ENCODE measurements around the gene ATE1.
"Not testable (repeated sequence)": the region's sequence is repeated elsewhere in the genome, so short reads cannot be mapped to it uniquely, and the experiment has no call there.

The ATE1 gene

DNA sequence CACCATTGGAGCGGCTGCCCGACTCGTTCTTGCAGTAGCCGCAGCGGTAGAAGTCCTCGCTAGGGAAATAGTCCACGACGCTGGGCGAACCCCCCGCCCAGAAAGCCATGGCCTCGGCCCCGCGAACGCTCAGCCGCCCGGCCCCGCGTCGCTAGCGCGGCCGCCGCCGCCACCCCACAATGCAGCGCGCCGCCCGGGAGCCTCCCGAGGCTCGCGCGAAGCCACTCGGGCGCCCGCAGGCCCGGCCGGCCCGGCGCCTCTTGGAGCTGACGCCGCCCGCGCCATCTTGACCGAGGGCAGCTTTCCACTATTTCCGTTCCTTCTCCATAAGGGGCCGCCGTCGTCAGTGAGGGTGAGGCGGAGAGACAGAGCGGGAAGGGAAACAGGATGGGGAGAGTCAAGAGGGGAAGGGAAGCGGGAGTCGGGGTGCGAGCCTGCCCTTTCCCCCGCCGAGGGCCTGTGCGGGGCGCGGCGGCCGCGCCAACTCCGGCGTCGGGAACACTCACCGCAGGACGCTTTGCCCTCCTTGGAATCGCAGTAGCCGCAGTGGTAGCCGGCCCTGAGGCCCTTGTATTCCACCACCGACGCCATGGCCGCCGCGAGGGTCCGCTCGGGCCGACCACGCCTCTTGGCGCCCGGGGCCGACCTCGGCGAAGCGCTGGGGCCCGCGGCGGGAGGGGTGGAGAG lies at the start of gene ATE1:
TSS of gene ATE1 (minus strand) at position 191 of the 687 bp plus-strand sequence. CDS start at position 109, 82 bp downstream.
- DNase-seq (ENCODE audit: low read depth) = peak; percentile 65

DNA sequence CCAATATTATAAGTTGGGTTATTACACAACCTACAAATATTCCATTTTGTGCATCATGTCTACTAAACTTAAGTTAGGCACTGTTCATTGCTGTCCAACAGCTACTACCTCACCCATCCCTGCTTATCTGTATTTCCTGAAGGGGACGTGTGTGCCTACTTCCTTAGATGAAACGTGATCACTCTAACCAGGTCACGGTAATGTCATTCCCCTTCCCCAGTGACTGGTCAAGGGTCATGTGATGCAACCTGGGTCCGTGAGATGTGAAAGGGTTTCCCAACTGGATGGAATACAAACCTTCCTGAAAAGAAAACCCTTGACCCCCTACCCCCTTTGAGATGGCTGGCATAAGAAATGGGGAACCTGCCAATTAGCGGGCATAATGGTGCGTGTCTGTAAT lies 48.8 kb upstream of the ATE1 start:
- DNase-seq (ENCODE audit: low read depth) = no peak

DNA sequence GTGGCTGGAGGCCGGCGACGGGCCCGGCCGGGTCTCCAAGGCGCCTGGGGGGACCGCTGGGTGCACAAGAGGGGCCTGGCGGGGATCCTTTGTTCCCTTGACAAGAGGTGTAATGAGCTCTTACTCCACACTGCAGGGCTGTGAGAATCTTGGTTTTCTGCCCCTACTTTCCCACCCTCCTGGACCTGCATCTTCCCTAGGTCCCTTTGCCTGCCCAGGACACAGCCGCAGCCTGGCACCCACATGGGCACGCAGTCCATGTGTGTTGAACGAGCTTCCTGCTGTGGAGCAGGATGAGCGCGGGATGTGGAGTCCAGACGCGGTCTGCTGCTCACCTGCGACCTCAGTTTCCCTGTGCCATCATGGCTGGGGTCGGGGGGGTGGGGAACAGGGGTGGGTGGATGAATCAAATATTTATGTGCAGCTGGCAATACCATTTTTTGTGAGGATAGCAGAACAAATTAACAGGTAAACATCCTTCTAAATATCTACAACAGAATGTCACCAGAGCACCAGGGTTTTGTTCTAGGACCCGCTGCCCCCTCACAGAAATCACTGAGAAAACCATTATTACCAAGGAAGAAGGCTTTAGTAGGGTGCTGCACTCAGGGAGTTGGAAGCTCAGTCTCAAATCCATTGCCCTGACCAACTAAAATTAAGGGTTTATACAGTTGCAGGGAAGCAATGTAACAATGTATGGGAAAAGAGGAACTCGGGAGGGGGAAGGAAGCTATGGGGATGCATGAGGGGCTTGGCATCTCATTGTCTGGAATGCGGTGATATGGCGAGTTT lies 47.7 kb upstream of the ATE1 start:
- no peak for DNase-seq (ENCODE audit: low read depth)

DNA sequence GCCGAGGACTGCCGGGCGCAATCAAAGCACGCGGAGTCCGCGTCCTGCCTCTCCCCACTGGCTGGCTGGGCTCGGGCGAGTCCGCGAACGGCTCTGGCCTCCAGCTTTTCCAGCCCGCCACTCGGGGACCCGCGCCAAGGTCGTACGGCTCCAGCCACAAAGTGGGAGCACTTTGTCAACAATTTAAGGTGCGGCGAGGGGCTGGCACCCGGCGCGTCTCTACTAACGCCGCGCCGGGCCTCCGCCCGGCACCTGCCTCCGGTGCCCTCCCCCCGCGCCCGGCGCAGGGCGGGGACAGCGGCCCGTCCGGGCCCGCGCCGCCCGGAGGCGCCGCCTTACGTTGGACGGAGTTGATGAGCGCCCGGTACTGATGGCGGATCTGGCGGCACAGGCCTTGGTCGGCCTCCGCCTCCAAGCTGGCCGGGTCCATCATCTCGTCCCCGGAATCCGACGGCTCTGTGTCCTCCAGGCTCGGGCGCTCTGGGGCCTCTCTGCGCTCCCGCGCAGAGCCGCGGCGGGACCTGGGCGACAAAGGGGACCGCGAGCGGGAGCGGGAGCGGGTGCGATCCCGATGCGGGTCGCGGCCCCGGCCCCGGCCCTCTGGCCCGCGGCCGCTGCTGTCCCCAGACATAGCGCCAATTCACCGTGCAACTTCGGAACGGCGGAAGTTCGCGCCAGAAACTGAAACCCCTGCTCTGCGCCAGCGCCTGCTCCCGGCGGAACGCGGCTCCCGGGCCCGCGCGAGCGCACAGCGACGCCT lies 46.9 kb upstream of the ATE1 start, which contains the start of gene NSMCE4A:
TSS of gene NSMCE4A (minus strand) at position 683 of the 760 bp plus-strand sequence. CDS start at position 631, 52 bp downstream.
- peak; percentile 27 for DNase-seq (ENCODE audit: low read depth)

- DNase-seq (ENCODE audit: low read depth) = no peak
Observed at GRCh38 chr10:121974019-121974534, 46.2 kb upstream of the ATE1 start.

GRCh38 chr10:121969086-121969485 lies 41.3 kb upstream of the ATE1 start:
- not testable (repeated sequence) for DNase-seq (ENCODE audit: low read depth)

DNA sequence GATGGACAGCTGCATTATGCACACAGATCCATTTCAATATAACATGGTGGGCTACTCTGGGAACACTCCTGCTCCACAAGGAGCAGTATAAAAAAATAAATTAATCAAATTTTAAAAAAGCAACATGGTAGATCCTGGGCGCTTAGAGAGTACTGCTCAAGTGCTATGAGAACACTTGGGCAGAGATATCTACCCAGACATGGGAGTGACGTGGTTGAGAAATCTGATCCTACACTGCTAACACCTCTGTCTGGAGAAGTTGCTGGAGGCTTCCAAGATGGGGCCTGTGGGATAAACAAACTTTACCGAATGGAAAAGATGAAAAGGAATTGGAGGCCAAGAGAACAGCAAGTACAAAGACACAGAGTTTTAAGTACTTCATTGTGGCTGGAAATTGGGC lies 38.2 kb upstream of the ATE1 start:
- DNase-seq (ENCODE audit: low read depth) = no peak

DNA sequence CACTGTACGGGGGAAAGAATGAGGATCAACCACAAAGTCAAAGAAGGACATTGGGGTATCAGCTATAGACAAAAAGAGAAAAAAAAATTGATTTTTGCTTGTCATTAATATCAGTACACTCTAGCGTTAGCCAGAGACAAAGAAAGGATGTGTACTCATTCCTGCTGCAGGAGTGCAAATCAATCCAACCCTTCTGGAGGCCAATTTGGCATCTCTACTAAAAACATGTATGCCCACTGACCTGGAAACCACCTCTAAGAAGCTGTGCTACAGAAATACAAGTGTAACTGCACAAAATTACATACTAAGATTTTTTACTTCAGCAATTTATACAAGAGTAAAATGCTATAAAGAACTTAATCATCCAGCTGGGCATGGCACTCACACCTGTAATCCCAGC lies 33.6 kb upstream of the ATE1 start:
- DNase-seq (ENCODE audit: low read depth) = no peak

- DNase-seq (ENCODE audit: low read depth) = no peak
Observed at GRCh38 chr10:121959671-121960070, 31.8 kb upstream of the ATE1 start.

DNA sequence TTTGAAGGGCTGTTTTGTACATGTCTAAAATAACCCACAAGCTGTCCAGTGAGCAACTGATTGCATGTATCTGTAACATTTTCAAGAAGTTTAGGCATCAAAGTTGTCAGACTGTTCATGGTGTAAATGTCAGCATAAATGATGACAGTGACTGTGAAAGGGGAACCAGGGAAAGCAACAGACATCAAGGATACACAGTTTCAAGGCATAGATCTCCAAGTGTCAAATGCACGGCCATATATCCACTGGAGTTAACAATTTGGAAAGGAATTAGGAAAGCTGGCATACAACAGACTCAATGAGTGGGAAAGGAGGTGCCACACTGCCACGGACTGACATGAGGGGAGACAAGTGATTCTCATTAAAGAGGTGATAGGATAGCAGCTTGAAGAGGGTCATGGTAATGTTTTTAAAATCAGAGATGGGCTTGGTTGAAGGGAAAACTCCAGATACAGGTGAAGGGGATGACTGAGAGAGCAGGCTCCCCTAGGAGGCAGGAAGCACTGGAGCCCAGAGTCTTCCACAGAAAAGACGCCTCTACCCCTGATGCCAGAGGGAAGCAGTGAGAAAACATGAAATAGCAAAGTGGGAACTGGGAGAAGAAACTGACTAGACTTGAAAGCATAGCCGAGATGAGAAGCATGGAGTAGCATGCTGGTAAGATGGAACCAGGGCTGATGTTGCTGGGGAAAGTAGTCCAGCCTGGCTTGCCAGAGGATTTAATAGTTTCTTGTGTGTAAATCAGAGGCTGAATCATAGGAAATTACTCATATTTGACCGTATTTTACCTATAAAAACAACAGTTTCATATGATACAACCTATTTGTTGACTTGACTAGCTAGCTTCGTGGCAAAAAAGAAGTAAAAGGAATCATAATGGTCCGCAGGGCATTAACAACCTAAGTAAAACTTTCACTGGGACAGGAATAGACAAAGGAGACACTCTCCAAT lies 28.6 kb upstream of the ATE1 start:
- DNase-seq (ENCODE audit: low read depth) = no peak

- DNase-seq (ENCODE audit: low read depth) = no peak
Observed at GRCh38 chr10:121952226-121952625, 24.4 kb upstream of the ATE1 start.

GRCh38 chr10:121949451-121949850 lies 21.6 kb upstream of the ATE1 start:
- DNase-seq (ENCODE audit: low read depth) = no peak

DNA sequence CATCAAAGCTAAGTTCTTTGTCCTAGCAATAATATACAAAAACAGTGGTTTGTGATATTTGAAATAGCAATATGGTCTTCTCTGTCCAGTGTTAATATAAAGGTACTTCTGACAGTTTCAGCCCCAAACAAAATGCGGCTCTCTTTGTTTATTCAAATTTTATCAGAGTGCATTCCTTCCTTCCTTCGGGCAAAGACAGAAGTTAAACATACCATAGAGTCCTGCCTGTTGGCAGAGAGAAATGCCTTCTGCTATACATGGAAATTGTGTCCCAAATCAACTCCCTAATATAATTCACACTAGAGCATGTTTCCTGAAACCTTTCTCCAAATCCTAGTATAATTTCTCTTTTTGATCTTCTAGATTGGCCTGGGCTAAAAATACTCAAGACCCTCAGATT lies 21.2 kb upstream of the ATE1 start:
- no peak for DNase-seq (ENCODE audit: low read depth)

- no peak for DNase-seq (ENCODE audit: low read depth)
Observed at GRCh38 chr10:121947343-121948330, 19.8 kb upstream of the ATE1 start.

- DNase-seq (ENCODE audit: low read depth) = no peak
Observed at GRCh38 chr10:121942749-121943416, 15.1 kb upstream of the ATE1 start.

DNA sequence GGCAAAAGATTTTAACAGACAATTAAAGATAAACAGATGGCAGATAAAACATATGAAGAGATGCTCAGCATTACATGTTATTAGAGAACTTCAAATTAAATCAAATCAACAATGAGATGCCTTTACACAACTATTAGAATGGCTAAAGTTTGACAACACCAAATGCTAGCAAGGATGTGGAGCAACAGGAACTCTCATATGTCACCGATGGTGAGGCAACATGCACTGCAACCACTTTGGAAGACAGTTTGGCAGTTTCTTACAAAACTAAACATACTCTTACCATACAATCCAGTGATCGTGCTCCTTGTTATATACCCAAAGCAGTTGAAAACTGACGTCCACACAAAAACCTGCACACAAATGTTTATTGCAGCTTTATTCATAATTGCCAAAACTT lies 13.7 kb upstream of the ATE1 start:
- no peak for DNase-seq (ENCODE audit: low read depth)

GRCh38 chr10:121936295-121936694 lies 8.5 kb upstream of the ATE1 start:
- no peak for DNase-seq (ENCODE audit: low read depth)

DNA sequence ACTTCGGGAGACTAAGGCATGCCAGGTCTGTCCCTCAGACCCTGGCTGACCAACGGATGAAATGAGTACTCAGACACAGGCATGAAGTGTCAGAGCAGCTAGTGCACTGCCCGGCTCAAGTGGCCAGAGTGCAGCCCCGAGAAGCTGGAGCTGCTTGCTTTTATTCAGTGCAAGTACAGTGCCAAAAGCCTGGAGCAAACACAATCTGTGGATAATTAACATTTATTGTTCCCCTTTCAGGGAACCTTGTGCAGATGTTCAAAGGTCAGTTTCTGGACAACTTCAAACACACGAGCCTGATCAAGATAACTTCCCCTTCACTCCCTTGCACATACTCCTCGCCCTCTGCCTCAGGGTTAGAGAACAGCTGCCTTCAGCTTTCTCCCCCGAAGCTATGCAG lies 7.9 kb upstream of the ATE1 start:
- no peak for DNase-seq (ENCODE audit: low read depth)

All from CMK (cell line).